ENCODE measurements around the gene PTPRK. TPM values are rescaled to one million over a fixed set of nuclear protein-coding genes. Genes with fewer than 3 reads are reported as not detected.

The PTPRK gene
- polyA plus RNA-seq, 3 donors: 0.01 TPM; not detected in 2

DNA sequence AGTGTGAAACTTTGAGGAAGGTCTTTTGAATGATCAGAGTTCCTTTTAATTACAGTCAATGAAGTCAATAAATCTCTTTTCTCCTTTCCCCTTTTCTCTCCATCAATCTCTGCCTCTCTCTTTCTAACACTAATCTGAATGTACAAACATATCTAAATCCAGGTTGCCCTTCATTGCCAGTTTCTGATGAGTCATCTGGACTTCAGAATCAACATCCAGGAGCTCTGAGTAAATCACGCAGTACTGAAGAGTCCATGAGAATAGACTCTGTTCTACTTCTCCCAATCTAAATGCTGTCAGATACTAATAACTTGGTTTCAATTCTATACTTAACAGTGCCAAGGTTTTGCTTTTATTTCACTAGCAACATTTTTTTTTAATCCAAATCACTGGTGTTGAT, 380.9 kb downstream of the PTPRK start:
- Histone ChIP-seq H3K27ac (ENCODE audit: low read depth in 1 of 2, low read length in 2 of 2) (no peak overlapping the region), H3K79me2 (ENCODE audit: insufficient read depth, low read length) (no peaks in the 10 kb centered on the region), H3K9ac (ENCODE audit: insufficient read depth, low read length, poor library complexity, severe bottlenecking) (no peak overlapping the region), H3K9me3 (replicated peaks in 1 of 2; ENCODE audit: control insufficient read depth in 1 of 2, insufficient read depth in 1 of 2, low read length in 2 of 2) (no peaks in the 10 kb centered on the region), H3K4me2 (replicated peaks; ENCODE audit: extremely low read depth, low read length, poor library complexity, severe bottlenecking) (no peak overlapping the region), H4K20me1 (ENCODE audit: insufficient read depth, low read length) (no peaks in the 10 kb centered on the region), H3K4me1 (ENCODE audit: control insufficient read depth in 1 of 2, insufficient read depth in 2 of 2, low read length in 2 of 2) (peaks cover 10% of the 10 kb centered on the region in 2 donors), H3K27me3 (ENCODE audit: control insufficient read depth in 2 of 2, insufficient read depth in 2 of 2, low read length in 2 of 2) (no peaks in the 10 kb centered on the region), H3K36me3 (replicated peaks in 1 of 2; ENCODE audit: control insufficient read depth in 1 of 2, insufficient read depth in 2 of 2, low read length in 2 of 2) (no peaks in the 10 kb centered on the region), H3K4me3 (replicated peaks in 1 of 3; ENCODE audit: low read depth in 2 of 3, low read length in 3 of 3) (no peak overlapping the region), H2AFZ (ENCODE audit: insufficient read depth, low read depth, low read length, poor library complexity, severe bottlenecking) (no peak overlapping the region)
- H3K4me3 Mint-ChIP-seq: no peak overlapping the region
- no peak for DNase-seq
- TF ChIP-seq, protein P1, sequence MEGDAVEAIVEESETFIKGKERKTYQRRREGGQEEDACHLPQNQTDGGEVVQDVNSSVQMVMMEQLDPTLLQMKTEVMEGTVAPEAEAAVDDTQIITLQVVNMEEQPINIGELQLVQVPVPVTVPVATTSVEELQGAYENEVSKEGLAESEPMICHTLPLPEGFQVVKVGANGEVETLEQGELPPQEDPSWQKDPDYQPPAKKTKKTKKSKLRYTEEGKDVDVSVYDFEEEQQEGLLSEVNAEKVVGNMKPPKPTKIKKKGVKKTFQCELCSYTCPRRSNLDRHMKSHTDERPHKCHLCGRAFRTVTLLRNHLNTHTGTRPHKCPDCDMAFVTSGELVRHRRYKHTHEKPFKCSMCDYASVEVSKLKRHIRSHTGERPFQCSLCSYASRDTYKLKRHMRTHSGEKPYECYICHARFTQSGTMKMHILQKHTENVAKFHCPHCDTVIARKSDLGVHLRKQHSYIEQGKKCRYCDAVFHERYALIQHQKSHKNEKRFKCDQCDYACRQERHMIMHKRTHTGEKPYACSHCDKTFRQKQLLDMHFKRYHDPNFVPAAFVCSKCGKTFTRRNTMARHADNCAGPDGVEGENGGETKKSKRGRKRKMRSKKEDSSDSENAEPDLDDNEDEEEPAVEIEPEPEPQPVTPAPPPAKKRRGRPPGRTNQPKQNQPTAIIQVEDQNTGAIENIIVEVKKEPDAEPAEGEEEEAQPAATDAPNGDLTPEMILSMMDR (IDR thresholded peaks at IDR 0.05): no peak
- intact Hi-C loops (cut with micrococcal nuclease): no loop called here
- no peaks in the 10 kb centered on the region for H3K27me3 Mint-ChIP-seq (ENCODE audit: low read depth in 3 of 3)
- no peaks in the 10 kb centered on the region for H3K36me3 Mint-ChIP-seq
- no peak overlapping the region for H3K27ac Mint-ChIP-seq
- peaks cover 0 to 3% (median under 1%) of the 10 kb centered on the region in 7 donors for H3K9me3 Mint-ChIP-seq
- WGBS (ENCODE audit: insufficient coverage): 100% methylated on average over 1 of the region's 1 CpG
- H3K4me1 Mint-ChIP-seq: peaks cover 9% of the 10 kb centered on the region

DNA sequence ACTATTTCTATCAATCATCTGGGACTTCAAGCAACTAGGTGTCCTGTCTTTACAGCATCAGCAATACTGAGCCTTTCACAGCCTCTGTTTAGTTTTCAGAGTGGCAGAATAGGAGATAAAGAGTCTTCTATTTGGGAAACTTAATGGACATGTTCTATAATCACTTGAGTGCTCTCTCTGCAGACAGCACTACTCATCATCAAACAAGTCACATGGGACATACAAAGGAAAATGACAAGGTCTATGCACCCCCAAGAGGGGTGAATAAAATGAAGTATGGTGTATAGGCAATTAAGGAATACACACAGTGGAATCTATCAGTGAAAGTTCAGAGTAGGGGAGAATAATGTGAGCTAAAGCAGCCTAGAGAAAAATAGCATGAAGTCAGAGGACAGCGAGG, 381.7 kb downstream of the PTPRK start:
- Mint-ChIP-seq H3K27me3 (ENCODE audit: low read depth in 3 of 3) (no peaks in the 10 kb centered on the region), H3K4me1 (peaks cover 14% of the 10 kb centered on the region), H3K36me3 (no peaks in the 10 kb centered on the region), H3K4me3 (no peak overlapping the region), H3K27ac (no peak overlapping the region), H3K9me3 (peaks cover 0 to 5% (median 3%) of the 10 kb centered on the region in 7 donors)
- Histone ChIP-seq H3K9ac (ENCODE audit: insufficient read depth, low read length, poor library complexity, severe bottlenecking) (no peak overlapping the region), H3K36me3 (replicated peaks in 1 of 2; ENCODE audit: control insufficient read depth in 1 of 2, insufficient read depth in 2 of 2, low read length in 2 of 2) (no peaks in the 10 kb centered on the region), H4K20me1 (ENCODE audit: insufficient read depth, low read length) (no peaks in the 10 kb centered on the region), H3K4me1 (ENCODE audit: control insufficient read depth in 1 of 2, insufficient read depth in 2 of 2, low read length in 2 of 2) (peaks cover 15% of the 10 kb centered on the region in 2 donors), H3K9me3 (replicated peaks in 1 of 2; ENCODE audit: control insufficient read depth in 1 of 2, insufficient read depth in 1 of 2, low read length in 2 of 2) (no peaks in the 10 kb centered on the region), H3K27me3 (ENCODE audit: control insufficient read depth in 2 of 2, insufficient read depth in 2 of 2, low read length in 2 of 2) (no peaks in the 10 kb centered on the region), H3K27ac (ENCODE audit: low read depth in 1 of 2, low read length in 2 of 2) (no peak overlapping the region), H2AFZ (ENCODE audit: insufficient read depth, low read depth, low read length, poor library complexity, severe bottlenecking) (peak overlapping the region; percentile 6), H3K4me3 (replicated peaks in 1 of 3; ENCODE audit: low read depth in 2 of 3, low read length in 3 of 3) (no peak overlapping the region), H3K4me2 (replicated peaks; ENCODE audit: extremely low read depth, low read length, poor library complexity, severe bottlenecking) (no peak overlapping the region), H3K79me2 (ENCODE audit: insufficient read depth, low read length) (no peaks in the 10 kb centered on the region)
- whole genome bisulfite sequencing (ENCODE audit: insufficient coverage): 100% methylated on average over 1 of the region's 1 CpG
- TF ChIP-seq, protein P1 (IDR thresholded peaks at IDR 0.05): no peak
- intact Hi-C loops (cut with micrococcal nuclease): no loop called here
- DNase-seq: no peak

Data from CD14-positive monocyte (primary cell).